Activated naive CD4-positive, alpha-beta T cell treated with Interleukin-2 at 50 U/mL for 16 hours (primary cell): Measurements from ENCODE around the gene AGAP3.

Source experiments
- DNase-seq: peaks from one replicate; pipeline ENCODE4 v3.0.0-alpha.2; 2020

AGAP3 gene

GRCh38 chr7:151124899-151125399, 38.7 kb downstream of the AGAP3 start:
- DNase-seq: no peak

DNA sequence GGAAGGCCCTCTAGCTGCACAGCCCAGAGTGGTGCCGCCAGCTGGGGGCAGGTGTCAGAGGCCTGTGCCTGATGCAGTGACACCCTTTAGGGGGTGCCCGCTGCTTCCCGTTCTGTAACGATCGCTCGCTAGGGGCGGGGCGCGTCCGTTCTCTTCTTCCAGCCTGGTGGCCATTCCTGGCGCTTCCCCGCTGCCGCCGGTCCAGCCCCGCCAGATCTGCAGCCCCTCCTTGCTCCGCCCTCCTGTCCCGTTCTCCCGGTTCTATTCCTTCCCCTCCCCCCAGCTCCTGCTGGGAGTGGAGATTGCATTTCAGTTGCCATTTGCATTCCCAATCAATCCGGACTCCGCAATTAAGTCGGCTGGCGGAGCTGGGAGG, 39.2 kb downstream of the AGAP3 start:
- no peak for DNase-seq

GRCh38 chr7:151125846-151126481, 39.7 kb downstream of the AGAP3 start:
- no peak for DNase-seq

GRCh38 chr7:151126491-151127137, 40.3 kb downstream of the AGAP3 start:
- no peak for DNase-seq

- no peak for DNase-seq
Observed at GRCh38 chr7:151128144-151128543, 41.9 kb downstream of the AGAP3 start.

GRCh38 chr7:151128716-151129115, 42.4 kb downstream of the AGAP3 start:
- no peak for DNase-seq

GRCh38 chr7:151129117-151129959, 43.1 kb downstream of the AGAP3 start:
- DNase-seq: no peak

DNA sequence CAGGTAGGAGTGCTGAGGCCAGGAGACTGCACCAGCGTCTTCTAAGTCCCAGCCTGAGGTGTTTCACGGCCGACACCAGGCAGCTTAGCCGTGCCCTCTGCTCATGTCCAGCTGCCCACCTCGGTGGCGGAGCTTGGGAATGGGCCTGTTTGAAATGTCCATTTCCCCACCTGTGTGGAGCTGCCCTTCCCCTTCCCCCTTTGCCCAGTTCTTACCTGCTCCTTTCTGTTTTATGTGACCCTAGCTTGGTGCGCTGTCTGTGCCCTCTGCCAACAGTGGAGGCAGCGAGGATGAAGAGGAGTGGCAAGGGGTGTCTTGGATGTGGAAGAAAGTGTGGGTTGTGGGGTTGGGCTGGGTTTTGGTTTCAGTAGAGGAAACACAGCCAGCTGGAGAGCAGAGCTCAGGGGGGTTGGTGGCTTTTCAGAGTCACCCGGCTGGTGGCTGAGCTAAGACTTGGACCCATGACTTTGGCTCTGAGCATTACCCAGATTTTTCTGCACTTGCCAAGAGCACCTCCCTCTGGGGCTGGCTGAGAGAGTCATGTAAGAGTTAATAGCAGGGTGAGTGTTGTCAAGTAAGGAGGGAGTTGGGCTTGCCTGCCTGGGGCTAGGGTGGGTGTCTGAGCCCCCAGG, 43.8 kb downstream of the AGAP3 start:
- DNase-seq: no peak

GRCh38 chr7:151130741-151131157, 44.5 kb downstream of the AGAP3 start:
- no peak for DNase-seq

- no peak for DNase-seq
Observed at GRCh38 chr7:151131224-151131591, 44.9 kb downstream of the AGAP3 start.

- no peak for DNase-seq
Observed at GRCh38 chr7:151131592-151132293, 45.5 kb downstream of the AGAP3 start.

DNA sequence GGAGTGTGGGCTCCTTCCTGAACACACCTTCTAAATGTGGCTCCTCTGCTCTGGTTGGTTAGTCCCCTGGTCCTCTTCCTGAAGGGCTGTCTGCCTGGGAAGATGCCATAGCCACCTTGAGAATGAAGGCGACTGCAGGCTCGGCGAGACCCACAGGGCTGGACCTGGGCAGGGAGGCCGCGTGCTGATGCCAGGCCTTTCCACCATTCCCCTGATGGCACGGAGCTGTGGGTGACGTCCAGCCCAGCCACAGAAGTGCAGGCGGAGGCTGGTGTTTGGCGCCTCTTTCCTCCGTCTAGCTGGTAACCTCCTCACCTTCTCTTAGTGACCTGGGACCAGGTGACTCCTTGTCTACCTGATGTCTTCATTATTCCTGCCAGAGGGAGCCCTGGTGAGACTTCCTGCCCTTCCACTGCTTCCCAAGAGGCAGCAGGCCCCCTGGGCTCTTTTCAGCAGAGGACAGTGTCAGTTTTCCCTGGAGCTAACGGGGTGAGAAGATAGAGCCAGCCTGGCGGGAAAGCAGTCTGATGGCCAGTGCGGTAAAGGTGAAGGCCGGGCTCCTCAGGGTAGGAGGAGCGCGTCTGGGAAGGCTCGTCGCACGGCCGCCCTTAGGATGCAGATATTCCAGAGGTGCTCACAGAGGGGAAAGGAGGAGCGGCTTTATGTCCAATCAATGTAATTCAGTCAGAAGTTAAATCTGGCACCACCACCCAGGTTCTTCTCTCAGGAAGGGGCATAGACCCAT, 46.4 kb downstream of the AGAP3 start:
- no peak for DNase-seq

DNA sequence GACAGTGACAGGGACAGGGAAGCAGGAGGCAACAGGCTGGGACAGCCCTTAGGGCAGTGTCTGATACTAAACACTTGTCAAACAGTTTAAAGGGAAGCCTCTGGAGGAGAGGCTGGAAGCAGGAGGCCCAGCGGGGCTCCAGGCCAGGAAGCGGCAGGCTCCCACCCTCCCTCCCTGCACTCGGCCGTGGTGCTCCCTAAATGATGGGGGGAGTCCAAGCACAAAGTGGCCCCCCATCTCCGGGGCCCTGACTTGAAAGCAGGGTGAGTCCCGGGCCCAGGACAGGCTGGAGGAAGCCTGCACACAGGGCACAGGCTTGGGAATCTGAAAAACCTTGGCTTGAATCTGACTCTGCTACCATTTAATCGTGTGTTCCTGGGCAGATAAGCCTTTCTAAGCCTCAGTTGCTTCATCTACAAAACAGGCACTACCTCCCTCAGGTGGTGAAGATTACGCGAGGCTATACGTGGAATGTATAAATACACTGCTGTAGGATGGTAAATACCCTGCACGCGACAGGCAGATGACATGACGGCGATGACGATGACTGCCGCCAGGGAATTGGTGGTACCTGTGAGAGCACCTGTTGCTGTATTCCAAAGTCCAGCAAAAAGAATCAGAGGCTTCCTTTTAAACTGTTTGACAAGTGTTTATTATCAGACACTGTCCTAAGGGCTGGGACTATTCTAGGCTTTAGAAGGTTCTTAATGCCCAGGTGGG, 47.2 kb downstream of the AGAP3 start:
- DNase-seq: no peak

- no peak for DNase-seq
Observed at GRCh38 chr7:151133986-151134742, 47.9 kb downstream of the AGAP3 start.

DNA sequence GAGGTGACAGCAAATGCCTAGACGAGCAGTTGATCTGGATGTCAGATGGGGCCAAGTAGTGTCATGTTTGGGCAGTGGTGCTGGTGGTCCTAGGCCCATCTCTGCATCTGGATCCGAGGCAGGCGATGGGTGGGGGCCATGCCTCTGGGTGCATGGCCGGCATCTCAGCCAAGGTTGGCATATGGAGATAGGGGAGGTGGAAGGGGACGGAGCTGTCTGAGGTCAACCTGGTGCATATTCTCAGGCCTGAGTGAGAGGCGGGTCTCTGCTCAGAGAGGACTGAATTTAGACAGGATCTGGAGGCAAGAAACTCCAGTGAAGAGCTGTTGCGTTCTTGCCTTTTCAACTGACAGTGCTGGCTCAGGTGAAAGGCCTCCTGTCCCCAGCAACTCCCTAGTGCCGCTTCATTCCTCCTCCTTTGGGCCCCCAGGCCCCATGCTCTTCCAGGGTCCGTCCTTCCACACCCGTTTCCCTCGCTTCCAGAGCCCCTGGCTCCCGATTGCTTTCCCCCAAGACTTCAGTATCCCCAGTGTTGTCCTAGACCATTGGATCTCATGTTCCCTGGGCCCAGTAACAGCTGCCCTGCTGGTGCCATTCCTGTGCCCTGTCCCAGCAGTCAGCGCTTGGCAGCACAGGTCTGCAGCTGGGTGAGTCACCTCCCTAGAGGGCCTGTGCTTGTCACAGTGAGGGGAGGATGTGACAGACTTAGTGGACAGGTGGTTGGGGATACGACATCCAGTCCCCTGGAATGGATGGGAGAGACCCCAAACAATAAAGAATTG, 48.7 kb downstream of the AGAP3 start:
- no peak for DNase-seq

GRCh38 chr7:151135525-151135845, 49.2 kb downstream of the AGAP3 start:
- DNase-seq: no peak

DNA sequence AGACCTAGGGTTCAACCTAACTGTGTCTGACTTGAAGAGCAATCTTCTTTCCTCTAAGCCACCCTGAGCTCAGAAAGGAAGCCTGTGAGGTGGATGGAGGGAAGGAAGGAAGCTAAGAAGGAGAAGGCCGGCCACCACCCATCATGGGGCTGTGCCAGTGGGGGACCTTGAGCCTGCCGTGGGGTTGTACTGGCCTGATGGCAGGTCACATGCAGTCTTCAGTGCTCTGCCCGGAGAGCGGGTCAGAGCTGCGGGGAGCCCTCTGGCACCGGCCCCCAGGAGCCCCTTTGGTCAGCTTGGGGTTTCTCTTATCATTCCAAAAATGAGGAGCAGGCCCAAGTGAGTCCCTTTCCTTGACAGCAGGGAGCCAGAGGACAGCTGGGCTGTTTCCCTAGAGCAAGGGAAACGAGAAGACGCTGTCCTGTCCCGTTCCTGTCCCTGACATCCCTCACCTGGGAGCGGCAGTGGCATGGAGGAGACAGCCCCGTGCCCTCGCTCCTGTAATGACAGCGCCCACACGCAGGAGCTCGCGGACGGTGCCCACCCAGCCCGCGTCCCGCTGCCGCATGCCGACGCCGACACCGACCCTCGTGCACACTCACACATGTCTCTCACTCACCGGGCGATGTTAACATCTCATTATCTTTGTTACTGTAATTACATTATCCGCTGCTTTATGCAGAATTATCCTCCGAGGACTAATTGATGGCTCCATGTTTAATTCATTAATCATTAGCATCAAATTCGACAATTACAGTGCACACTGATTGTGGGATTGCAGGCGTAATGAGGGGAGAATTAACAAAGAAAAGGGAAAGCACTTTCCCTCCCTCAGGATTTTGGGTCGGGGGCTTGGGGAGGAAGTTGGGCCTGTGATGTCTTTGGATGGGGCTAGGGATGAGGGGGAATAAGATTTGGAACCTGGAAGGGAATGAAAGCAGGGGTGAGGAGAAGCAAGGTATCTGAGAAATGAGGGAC, 49.9 kb downstream of the AGAP3 start:
- no peak for DNase-seq

DNA sequence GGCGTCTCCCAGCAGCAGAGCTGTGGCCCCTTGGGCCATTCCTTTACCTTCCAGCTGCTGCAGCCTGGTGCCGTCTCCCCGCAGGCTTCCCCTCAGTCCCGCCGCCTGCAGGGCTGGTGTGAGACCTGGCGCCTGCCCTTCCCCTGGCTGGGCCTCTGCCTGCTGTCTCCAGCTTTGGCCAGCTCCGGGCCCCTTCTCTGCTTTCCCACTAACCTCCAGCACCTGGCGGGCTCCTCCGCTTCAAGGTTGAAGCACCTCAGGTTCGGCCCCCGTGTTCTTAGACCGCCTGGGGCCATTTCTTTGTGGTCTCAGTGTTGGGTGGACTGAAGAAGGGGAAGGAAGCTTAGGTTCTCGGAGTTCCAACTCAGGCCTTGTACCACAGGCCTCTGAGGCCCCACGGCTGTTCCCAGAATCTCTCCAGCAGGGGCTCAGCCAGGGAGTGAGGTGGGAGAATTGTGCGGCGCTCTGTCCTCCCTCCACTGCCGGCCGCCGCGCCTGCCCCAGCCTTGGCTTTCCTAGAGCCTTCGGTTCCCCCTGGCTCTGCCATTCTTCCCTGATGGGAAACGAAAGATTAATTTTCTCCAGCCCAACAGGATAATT, 50.9 kb downstream of the AGAP3 start:
- no peak for DNase-seq
